GM18519 (cell line): Measurements from ENCODE around the gene NEDD9.

ENCODE experiments used
- ATAC-seq: cut with Tn5 transposase; IDR thresholded peaks from one replicate; pipeline ENCODE4 v1.9.1; 2021; ENCODE audit warnings: mild to moderate bottlenecking, moderate library complexity; ENCODE audit not compliant: unreplicated experiment, low FRiP score

NEDD9 gene

GRCh38 chr6:11204794-11205366, 27.6 kb downstream of the NEDD9 start:
- no peak for ATAC-seq

GRCh38 chr6:11204005-11204399, 28.5 kb downstream of the NEDD9 start:
- ATAC-seq, result no peak

DNA sequence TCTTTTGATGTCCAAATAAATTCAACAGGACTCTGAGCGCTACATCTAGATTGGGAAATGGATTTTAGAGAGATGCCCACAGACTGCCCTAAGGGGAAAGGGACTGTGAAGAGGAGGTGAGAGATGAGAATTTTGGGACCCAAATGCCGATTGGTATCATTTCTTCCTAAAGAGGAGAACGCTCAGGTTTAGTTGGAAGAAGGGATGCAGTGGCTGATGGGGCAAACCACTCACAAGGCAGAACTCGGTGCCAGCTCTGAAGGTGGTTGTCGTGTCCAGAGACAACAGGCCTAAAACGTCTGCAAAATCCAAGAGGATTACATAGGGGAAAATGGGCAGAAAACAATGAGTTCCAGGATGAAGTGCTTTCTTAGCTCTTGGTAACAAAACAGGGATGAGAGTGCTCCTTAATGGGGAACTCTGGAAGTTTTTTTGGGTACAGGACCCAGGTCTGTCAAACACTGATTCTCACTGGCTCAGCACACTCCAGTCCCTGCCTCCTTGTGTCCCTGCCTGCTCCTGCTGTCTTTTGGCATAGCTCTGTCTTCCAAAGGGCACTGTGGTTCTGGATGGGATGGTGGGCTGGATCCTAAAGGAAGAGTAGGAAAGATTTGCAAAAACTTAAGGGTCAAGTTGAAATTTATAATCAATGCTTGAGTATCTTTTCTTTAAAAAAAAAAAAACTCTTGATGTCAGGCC, 29.0 kb downstream of the NEDD9 start:
- ATAC-seq, result no peak

- ATAC-seq, result no peak
These were observed 29.8 kb downstream of the NEDD9 start for GRCh38 chr6:11202513-11203305.

DNA sequence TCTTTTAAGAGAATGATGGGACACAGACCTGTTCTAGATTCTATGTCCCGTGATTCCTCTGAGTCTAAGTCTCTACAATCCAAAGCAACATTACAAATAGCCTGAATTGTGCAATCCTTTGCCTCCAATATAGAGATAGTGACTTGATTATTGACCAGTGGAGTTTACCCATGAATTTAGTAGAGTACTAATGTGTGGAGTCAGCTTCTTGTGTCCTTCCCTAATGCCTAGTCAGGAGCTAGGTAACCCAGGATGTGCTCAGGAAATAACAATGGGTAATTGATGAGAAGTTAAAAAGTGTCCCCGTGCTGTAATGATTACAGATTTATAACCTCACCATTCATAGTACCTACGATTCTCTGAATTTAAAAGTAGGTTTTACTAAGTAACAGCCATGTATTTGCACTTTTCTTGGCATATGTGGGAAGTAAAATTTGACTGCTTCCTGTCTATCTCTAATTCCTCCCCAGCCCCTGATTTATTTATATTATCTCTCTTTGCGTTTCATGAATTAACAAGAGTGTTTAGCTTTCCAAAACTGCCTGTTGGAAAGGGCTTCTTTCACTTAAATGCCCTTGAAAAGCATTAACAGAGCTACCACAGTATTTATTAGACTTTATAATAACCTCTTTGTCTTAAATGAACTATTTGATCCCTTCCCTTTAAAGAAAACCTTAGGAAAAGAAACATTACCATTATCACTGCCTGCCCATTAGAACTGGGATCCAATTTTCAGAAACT, 30.5 kb downstream of the NEDD9 start:
- ATAC-seq, result no peak

- no peak for ATAC-seq
These were observed 31.5 kb downstream of the NEDD9 start for GRCh38 chr6:11201015-11201414.

GRCh38 chr6:11200356-11200755, 32.1 kb downstream of the NEDD9 start:
- ATAC-seq, result no peak

DNA sequence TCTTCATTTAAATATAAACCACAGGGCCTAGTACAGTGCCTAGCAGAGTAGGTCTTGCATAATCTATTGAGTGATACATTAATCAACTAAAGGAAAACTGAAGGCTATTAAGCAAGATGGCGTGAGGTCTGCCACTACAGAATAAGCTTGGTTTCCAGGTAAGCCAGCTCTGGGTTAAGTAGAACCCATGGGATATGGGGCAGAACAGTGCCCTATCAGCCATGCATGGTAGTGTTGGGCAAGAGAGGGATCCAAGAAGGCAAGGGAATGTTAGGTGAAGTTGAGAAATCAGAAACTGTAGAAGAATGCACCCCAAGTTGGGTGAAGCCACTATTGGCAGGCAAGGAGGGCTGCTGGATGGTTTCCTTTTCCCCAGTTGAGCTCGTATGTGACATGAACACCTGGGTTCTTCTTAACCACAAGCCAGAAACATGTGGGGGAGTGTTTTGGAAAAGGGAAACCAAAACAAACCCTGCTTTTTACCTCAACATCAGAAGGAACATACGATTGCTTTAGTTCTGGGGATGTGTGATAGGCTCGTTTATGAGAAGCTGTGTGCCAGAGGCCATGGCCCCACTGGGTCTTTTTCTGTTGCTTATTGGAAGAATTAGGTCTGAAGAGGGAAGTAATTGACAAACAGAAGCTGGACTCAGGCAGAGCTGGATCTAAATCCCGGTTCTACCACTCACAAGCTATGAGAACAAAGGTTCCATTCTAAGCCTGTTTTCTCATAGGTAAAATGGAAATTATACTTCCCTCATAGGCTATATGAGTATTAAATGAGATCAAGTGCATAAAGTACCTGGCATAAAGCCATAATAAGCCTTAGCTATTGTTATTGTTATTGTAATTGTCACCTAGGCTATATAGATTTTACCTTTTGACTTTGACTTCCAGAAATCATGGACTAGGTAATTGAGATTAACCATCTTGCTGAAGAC, 33.5 kb downstream of the NEDD9 start:
- no peak for ATAC-seq

GRCh38 chr6:11197850-11198249, 34.6 kb downstream of the NEDD9 start:
- no peak for ATAC-seq

DNA sequence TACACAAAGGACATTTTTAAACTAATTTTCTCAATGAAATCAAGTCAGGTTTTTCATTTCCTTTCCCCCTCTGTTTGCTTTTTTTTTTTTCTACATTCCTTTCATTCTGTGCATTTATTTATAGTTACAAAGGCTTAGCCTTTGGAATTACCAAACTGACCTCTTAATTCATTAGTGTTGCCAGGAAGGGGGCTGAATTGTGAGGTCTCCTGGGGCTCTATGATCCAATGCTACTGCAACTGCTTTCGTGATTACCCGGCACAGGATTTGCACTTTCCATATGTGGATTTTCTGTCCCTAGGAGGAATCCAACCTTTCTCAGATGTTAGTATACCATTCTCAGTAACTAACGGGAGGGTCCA, 35.3 kb downstream of the NEDD9 start:
- ATAC-seq, result no peak

GRCh38 chr6:11196511-11197174, 35.8 kb downstream of the NEDD9 start:
- ATAC-seq, result no peak

GRCh38 chr6:11194356-11195218, 37.9 kb downstream of the NEDD9 start:
- no peak for ATAC-seq

- ATAC-seq, result no peak
These were observed 39.0 kb downstream of the NEDD9 start for GRCh38 chr6:11193434-11193833.

- ATAC-seq, result no peak
These were observed 40.3 kb downstream of the NEDD9 start for GRCh38 chr6:11192167-11192566.

GRCh38 chr6:11190625-11191245, 41.7 kb downstream of the NEDD9 start:
- ATAC-seq, result no peak

GRCh38 chr6:11189865-11190624, 42.4 kb downstream of the NEDD9 start:
- no peak for ATAC-seq

DNA sequence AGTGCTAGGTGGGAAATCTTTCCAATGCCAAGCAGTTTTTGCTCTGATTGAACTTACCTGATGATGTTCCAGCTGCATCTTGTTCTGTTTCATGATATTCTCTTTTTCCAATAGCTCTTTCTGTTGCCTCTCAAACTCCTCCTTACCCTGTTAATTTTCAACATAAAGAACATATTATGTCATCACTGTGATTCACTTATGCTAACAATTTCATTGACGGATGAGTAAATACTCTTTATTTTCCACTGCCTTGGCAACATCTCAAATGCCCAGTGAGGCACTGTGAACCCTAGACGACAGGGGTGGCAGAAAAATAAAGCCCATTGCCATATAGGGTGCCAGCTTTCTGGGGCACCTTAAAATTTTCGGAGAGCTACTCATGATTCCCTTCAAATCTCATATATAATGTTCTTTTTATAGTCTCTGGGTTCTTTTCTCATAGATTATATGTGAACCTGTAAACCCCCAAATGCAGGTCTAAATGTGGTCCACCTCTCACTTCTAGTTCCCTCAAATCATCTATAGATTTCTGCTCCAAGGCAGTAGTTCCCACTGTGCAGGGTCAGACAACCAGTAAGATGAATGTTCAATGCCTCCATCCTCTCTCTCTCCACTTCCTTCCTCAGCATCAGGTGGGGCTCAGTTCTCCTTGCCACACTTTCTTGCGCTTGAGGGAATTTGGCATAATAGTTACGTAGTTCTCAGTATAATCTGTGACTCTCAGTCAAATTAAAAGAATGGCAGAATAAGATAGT, 44.1 kb downstream of the NEDD9 start:
- no peak for ATAC-seq
